HT-29 (cell line): ENCODE measurements around the gene USP1. TPM values are rescaled to one million over a fixed set of nuclear protein-coding genes. Genes with fewer than 3 reads are reported as not detected.
A peak's percentile ranks its signal among the peaks of the same experiment; 100 is the strongest.

ENCODE experiments used
- DNase-seq: peaks from one replicate; pipeline ENCODE4 v3.0.0-alpha.2; 2015; ENCODE audit warnings: low spot score
- total RNA-seq: library from RNA; depleted of rRNA; stranded (reverse); fragments of >200 nt; shearing (Covaris generic); gene quantifications from 2 replicates; pipeline ENCODE4 v1.2.3, GENCODE V29; 2014

USP1 gene
- total RNA-seq, 1 experiment from 2014 or later: 31.4 TPM

DNA sequence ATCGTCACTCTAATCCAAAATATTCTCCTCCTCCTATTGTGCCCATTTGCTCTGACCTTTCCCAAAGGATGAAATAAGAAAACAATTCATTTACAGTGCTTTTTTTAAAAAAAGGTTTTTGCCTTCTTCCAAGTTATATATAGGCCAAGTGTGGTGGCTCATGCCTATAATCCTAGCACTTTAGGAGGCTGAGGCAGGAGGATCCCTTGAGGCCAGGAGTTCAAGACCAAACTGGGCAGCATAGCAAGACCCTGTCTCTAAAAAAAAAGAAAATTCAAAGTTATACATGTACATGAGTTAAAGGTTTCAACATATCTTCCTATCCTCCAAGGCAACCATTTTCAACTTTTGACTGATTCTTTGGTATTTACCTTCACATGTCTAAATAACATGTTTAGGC is 10.1 kb upstream of the USP1 start:
- no peak for DNase-seq

DNA sequence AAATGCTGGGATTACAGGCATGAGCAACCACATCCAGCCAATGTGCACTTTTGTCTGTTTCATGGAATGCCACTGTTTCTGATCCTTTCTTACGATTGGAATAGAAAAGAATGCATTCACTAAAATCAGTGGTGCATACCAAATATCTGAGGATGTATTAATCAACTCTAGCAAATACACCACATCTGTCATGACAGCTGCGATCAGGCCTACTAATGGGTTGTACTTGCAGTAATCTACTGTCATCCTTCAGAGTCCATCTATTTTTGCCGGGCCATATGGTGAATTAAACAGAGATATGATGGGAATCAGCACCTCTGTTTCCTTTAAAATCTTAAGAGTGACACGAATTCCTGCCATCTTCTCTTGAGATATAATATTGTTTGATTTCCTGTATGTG is 8.5 kb upstream of the USP1 start:
- no peak for DNase-seq

DNA sequence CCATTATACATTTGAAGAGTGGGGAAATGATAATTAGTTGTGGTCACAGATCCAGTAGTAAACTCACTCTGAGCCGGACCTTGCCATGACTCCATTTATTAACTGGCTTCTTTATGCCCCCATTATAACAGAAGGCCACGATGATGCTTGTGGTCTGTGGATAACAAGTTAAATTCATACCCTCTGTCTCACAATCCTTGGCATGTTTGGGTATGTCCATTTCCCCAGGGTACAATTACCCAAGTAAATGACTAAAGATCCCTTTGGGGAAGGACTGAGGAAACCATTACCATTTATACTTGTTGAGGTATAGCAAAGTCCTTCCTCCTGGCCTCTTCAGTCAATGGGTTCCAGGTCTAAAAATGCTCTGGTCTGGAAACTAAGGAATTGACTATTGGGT is 7.3 kb upstream of the USP1 start:
- no peak for DNase-seq

DNA sequence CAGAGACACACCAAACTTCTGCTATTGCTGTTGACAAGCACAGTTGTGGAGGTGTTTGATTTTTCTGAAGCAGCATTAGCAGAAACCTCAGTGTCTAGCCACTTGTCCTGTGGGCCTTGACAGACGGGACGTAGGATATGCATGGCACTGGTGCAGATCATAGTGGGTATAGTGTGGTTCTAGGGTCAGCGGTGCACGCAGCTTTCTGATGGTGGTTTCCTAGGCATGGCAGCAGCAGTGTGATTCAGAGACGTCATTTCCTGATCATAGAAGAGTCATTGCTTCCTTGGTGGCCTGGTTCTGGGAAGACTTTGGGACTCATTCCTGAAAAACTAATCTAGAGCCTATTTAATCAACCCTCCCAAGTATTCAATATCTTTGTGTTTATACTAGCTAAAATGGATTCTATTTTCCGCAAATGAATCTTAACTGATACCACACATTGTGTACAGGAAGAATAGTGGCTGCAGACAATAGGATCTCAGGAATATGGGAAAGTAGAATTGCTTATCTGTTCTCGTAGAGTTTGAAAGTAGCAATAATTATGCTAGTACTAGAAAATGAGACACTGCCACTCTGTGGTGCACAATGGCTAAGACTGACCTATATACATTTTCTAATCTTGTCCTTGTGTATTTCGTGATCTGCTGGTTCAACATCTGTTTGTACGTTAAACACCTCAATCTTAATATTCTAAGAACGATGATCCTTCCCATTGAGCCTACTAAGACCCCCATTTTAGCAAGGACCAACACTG is 2.8 kb upstream of the USP1 start:
- DNase-seq: no peak

DNA sequence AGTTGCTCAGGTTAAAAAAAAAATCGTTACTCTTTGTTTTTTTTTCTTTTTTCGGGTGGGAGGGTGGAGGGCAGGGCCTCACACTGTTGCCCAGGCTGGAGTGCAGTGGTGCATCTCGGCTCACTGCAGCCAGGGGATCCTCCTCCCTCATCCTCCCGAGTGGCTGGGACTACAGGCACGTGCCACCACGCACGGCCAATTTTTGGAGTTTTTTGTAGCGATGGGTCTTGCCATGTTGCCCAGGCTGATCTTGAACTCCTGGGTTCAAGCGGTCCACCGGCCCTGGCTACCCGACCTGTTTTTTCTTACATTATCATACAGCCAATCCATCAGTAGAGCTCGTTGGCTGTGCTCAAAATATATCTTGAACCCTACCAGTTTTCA is 2.2 kb upstream of the USP1 start:
- no peak for DNase-seq

DNA sequence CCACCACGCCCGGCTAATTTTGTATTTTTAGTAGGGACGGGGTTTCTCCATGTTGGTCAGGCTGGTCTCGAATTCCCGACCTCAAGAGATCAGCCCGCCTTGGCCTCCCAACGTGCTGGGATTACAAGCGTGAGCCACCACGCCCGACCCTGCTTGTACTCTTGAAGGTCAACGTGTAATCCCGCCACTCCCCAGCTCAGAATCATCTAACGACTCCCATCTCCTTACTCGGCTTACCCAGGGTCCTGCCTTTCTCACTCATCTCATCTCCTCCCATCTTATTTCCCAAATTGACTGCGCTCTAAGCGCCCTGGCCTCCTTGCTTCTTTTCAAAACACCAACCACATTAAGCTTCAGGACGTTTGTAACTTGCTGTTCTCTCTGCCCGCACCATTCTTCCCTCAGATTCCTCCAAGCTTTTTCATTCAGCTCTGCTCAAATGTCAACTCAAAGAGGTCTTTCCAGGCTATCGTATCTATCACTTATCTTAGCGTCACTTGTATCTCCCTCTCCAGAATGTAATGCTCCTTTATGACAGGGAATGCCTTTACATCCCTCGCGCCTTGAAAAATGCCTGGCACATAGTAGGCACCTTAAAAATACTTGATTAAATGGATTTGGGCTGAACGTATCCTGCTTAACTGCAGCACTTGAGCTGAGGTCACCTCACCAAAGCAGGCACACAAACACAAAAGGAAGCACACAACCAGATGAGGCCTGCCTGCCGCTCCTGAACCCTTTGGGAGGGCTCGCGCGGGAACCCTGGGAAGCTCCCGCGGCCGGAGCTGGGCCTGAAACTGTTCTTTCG is 1.4 kb upstream of the USP1 start:
- DNase-seq: peak; percentile 17

DNA sequence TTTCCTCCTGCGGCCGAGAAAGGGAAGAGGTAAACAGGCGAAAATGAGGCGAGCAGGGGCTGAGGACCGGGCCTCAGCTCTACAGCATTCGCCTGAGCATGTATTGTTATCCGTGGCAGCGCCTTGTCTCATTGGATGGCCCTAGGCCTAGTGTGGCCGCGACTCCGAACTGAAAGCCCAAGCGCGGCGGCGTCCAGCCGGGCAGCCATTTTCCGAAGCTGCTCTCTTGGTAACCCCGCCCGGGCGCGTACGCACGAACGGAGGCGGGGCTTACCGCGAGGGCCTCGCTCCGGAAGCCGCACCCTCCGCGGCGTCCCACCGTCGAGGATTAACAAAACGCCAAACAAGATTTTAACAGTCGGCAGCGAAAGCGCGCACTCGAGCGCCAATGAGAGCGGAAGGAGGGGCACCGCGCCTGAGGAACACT is 797 bp upstream of the USP1 start:
- no peak for DNase-seq

DNA sequence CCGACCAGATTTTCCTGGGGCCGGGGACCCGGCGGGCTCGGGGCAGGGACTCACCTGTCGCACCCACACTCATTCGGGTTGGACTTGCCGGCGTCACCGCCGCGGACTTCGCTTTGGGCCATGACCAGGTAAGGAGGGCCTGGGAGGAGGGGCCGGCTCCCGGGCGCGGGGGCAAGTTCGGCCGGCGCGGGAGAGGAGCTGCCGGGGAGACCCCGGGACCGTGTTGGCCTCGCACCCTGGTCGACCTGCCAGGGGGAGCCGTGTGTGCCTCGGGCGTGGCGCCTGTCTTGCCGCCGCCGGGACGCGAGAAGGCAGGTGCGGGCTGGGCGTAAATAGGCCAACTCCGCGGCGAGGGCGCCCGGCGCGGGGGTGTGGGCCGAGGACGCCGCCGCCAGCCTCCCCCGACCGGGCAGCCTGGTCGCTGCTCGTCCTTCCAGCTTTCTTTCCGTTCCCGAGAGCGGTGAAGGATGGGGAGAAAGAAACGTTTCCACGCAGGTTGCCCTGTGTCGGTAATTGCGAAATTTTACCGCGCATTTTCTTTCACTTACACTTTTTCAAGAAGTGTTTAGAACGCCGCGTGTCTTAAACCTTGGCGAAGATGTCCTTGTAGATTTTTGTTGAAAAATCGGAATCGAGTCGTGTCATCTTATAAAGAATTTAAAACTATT is 558 bp downstream of the USP1 start:
- DNase-seq: peak; percentile 36

DNA sequence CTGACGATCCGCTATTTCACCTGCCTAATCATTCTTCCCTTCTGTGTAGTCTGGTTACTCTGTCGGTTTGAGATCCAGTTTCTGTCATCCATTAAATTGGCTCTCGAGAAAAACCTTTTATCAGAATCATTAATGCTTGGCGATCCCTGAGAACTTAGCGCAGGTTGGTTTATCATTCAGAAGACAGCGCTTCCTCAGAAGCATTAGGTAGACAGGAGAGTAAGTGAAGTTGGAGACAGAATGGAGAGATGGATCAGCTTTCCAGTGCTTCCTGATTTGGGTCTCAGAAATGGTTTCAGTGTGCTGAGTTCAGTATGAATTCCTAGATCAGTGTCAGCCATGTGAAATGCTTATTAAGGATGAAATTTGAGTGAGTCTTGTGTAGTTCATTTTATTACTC is 1.3 kb downstream of the USP1 start:
- peak; percentile 56 for DNase-seq

DNA sequence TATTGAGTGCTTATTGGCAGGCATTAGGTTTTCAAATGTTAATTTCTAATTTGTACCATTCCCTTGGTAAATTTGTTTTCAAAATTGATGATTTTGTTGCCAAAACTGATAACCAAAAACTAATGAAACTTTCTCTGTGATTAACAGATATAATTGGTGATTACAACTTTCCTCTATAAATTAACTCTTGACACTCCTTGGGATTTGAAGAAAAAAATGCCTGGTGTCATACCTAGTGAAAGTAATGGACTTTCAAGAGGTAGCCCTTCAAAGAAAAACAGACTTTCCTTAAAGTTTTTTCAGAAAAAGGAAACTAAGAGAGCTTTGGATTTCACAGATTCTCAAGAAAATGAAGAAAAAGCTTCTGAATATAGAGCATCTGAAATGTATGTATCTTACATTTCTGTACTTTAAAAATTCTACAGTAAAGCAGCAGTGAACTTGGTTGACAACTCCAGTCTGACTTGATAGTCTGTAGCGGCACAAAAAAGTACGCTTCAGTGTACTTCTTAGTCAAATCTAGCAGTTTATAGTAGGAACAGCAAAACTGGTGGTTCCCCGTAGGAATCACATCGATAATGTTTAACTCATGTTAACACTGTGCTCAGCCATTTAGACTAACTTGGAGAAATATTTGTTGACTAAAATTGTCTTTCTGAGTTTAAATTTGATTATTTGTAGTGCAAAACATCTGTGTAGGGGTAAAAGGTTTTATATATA is 3.0 kb downstream of the USP1 start:
- DNase-seq: no peak

DNA sequence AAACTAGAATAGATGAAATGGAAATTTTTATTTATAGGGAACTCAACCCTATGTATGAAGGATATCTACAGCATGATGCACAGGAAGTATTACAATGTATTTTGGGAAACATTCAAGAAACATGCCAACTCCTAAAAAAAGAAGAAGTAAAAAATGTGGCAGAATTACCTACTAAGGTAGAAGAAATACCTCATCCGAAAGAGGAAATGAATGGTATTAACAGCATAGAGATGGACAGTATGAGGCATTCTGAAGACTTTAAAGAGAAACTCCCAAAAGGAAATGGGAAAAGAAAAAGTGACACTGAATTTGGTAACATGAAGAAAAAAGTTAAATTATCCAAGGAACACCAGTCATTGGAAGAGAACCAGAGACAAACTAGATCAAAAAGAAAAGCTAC is 7.9 kb downstream of the USP1 start:
- DNase-seq: no peak

DNA sequence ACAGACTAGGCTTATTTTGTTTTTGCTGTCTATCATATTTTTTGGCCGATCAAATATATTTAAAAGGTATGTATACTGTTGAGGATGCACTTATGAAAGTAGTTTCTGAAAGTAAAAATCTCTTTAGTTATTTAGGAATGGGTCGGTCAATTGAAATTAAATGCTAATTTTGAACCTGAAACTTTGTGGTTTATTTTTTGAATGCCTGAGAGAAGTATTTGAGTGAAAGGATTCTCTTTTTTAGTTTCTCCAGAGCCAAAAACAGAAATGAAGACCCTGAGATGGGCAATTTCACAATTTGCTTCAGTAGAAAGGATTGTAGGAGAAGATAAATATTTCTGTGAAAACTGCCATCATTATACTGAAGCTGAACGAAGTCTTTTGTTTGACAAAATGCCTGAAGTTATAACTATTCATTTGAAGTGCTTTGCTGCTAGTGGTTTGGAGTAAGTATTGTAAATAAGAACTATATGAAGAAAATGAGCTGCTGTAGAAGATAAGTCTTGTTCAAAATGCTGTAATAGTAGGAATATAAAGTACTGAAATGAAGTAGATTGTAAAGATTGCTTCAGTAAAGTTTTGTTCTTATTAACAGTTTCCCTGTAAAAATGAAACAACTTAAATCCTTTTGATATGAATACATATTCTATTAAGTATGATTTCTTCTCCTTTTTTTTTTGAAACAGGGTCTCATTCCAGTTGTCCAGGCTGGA is 11.5 kb downstream of the USP1 start:
- DNase-seq: no peak

DNA sequence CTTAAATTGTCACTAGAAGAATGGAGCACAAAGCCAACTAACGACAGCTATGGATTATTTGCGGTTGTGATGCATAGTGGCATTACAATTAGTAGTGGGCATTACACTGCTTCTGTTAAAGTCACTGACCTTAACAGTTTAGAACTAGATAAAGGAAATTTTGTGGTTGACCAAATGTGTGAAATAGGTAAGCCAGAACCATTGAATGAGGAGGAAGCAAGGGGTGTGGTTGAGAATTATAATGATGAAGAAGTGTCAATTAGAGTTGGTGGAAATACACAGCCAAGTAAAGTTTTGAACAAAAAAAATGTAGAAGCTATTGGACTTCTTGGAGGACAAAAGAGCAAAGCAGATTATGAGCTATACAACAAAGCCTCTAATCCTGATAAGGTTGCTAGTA is 13.5 kb downstream of the USP1 start:
- no peak for DNase-seq

DNA sequence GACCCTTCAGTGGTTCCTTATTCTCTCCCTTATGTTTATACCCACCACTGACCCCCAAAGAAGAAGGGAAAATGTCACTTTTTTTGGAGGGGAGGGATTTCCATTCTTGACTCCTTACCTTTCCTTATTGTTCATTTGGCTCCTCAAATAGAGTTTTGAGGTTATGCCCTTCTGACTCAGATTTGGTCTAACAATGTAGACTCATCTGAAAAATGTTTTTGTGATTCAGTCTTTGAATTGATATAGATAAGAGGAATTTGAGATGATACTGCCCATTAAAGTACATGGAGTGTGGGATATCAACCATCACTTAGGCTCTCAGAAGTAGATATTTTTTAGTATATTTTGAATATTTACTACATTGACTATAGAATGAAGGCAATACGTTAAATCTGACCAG is 16.1 kb downstream of the USP1 start:
- DNase-seq: no peak

DNA sequence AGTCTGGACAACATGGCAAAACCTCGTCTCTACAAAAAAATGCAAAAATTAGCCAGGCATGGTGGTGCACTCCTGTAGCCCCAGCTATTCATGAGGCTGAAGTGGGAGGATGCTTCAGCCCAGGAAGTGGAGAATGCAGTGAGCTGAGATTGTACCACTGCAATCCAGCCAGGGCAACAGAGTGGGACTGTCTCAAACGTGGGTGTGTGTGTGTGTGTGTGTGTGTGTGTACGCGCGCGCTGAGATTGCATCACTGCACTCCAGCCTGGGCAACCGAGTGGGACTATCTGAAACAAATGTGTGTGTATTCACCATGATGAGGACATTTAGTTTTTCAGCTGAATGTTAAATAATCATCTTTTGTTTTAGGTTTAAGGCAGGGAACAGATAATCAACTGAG is 21.1 kb downstream of the USP1 start:
- no peak for DNase-seq

DNA sequence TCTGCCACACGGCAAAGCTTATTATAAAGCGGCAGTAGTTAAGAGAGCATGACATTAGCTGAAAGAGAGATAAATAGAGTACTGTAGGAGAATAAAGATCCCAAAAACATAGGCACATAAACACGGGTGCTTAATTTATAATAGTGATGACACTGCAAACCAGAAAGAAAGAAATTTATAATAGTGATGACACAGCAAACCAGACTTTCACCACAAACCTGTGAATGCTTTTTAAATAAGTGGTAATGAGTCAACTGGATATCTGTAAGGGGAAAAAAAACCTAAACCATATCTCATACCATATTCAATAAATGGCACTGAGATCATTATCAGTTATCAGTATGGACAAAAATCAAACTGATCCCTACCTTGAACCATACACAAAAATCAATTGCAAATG is 25.5 kb downstream of the USP1 start:
- no peak for DNase-seq

DNA sequence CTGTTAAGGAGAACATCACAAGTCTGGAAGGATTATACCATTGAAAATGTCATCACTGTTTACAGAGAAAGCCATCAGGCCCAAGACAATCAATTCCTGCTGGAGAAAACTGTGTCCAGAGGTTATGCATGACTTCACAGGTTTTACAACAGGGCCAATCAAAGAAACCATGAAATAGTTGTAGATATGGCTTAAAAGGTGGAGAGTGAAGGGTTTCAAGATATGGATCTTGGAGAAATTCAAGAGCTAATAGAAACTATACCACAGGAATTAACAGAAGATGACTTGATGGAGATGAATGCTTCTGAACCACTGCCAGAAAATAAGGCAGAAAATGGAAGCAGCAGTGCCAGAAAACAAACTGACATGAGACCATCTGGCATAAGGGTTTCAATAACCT is 30.2 kb downstream of the USP1 start:
- DNase-seq: peak; percentile 12

DNA sequence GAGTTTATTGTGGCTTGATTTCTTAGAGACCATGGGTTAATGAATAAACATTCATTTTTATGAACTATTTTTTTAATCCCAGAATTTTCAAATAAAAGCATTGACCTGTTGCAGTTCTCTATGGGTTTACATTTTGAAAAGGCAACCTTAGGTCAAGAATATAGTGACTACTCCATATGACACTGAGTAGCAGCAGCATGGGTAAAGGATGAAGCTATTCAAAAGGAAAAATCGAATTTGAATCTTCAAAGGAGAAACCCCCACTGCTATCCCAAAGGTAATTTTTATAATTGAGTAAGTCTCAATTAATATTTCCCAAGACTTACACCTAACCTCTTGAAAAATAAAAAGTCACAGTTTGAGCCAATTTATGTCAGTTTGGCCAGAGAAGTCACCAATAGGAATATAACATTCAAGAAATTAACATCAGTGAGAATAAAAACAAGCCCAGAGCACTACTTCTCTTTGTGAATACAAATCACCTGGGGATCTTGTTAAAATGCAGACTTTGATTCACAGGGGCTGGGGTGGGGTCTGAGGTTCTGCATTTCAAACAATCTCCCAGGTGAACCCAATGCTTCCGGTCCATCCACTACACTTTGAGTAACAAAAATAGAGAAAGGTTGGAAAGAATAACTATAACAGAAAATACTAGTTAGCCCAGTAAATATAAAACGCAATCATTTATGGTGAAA is 39.8 kb downstream of the USP1 start:
- DNase-seq: no peak

DNA sequence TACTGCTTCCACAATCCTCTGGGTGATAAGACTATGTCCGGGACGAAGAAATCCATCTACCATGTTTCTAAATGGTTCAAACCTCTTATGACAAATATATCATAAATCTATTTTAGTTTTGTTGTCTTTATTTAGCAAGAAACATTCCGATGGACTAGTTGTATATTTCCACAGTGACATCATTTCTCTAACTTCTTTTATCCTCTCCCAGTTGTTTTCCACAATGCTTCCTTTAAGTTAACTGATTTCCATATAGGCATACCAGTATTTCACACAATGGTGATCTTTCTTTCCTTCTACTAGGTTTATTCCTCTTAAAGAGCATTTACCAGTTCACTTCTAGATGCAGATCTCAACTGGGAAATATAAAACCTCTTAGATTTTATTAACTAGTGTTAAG is 44.8 kb downstream of the USP1 start:
- no peak for DNase-seq

DNA sequence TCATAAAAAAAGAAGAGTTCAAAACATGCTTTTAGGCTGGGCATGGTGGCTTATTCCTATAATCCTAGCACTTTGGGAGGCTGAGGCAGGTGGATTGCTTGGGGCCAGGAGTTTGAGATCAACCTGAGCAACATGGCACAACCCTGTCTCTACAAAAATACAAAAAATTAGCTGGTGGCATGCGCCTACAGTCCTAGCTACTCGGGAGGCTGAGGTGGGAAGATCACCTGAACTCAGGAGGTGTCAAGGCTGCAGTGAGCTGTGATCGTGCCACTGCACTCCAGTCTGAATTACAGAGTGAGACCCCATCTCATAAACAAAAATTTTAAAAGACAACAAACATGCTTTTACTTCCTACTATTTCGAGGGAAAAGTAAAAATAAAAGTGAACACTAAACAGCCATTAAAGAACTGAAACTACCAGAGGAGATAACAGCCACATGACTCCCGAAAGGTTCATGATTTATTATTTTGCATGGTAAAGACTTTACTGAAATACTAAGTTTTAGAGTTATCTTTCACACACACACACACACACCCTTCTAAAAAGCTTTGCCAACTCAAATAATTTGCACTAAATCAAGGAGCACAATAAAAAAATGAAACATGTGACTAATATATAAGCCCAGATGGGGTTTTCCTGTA is 48.1 kb downstream of the USP1 start:
- no peak for DNase-seq
